Thyroid gland (tissue), 4 donors: ENCODE results near the gene RPL29. TPM values are rescaled to one million over a fixed set of nuclear protein-coding genes. Genes with fewer than 3 reads are reported as not detected.

Experiments used
- DNase-seq, 2 donors: peaks; one replicate each; pipeline ENCODE4 v3.0.0-alpha.2; 2019
- H3K27ac ChIP-seq, 3 donors: fragments of 200-600 bp; sonication (generic); 1 replicate in 2 of 3; 2 replicates in 1 of 3; pipeline ENCODE4 v1.5.1; 2016 to 2019; ENCODE audit warnings: mild to moderate bottlenecking in 1 of 3, moderate library complexity in 1 of 3
- H3K27me3 ChIP-seq: fragments of 200-600 bp; sonication (generic); one replicate; pipeline ENCODE4 v1.5.1; 2019
- H3K36me3 ChIP-seq, 2 donors: fragments of 200-600 bp; sonication (generic); one replicate each; pipeline ENCODE4 v1.5.1; 2016 to 2019
- H3K4me1 ChIP-seq, 2 donors: fragments of 200-600 bp; sonication (generic); one replicate each; pipeline ENCODE4 v1.5.1; 2017 to 2019
- H3K4me3 ChIP-seq, 3 donors: fragments of 200-600 bp; sonication (generic); replicated peaks in 1 of 3; 1 replicate in 2 of 3; 2 replicates in 1 of 3; pipeline ENCODE4 v1.5.1; 2016; ENCODE audit warnings: mild to moderate bottlenecking in 1 of 3
- H3K9me3 ChIP-seq: fragments of 200-600 bp; sonication (generic); one replicate; pipeline ENCODE4 v1.5.1; 2017
- CTCF ChIP-seq, 6 experiments: fragments of 200-600 bp in 3 of 6; fragments of 450-650 bp in 3 of 6; sonication (generic) in 3 of 6; IDR thresholded peaks; one replicate each; pipeline ENCODE4 v1.5.1; 2016 to 2019; ENCODE audit warnings: antibody characterized with exemption in 6 of 6, mild to moderate bottlenecking in 2 of 6, inconsistent platforms in 1 of 6, moderate library complexity in 1 of 6
- POLR2A ChIP-seq, 2 donors: fragments of 450-650 bp; IDR thresholded peaks; one replicate each; pipeline ENCODE4 v1.6.1; 2017; ENCODE audit warnings: antibody characterized with exemption in 2 of 2, mild to moderate bottlenecking in 2 of 2, moderate library complexity in 1 of 2
- WGBS, 2 donors: methylation state at CpG; one replicate each; pipeline ENCODE4 v1.1.5; 2017; 5-methylcytosine and 5-hydroxymethylcytosine counted together
- intact Hi-C: fragments of 100-400 bp; cut with DNase I; formaldehyde crosslinking; loops from one replicate; pipeline ENCODE4 v1.15.1; 2023
- total RNA-seq, 4 donors: library from RNA; depleted of rRNA; stranded (reverse); fragments of >200 nt; gene quantifications; one replicate each; pipeline ENCODE4 v1.2.3, GENCODE V29; 2016

The RPL29 gene
- total RNA-seq, 4 donors from 2014 or later: 826 to 1,348 (median 1,271) TPM

- Histone ChIP-seq H3K27me3 (no peaks in the 10 kb centered on the region), H3K4me1 (peaks cover 7 to 36% of the 10 kb centered on the region in 2 donors), H3K9me3 (no peaks in the 10 kb centered on the region), H3K4me3 (no peak overlapping the region), H3K36me3 (peaks cover 4 to 5% of the 10 kb centered on the region in 2 donors), H3K27ac (no peak overlapping the region)
- intact Hi-C loops: no loop called here
- DNase-seq: no peak
- 81 to 83% methylated on average over 15 of the region's 15 CpGs for WGBS, 2 donors
- TF ChIP-seq CTCF (IDR thresholded peaks at IDR 0.05) (no peak), POLR2A (IDR thresholded peaks at IDR 0.05) (no peak)
Observed at GRCh38 chr3:51988286-51989146, 7.2 kb downstream of the RPL29 start.

- no peak overlapping the region for H3K27ac ChIP-seq
- WGBS, 2 donors: 94 to 99% methylated on average over 7 of the region's 7 CpGs
- DNase-seq: no peak
- no peak overlapping the region for H3K4me3 ChIP-seq
- intact Hi-C loops: no loop called here
- H3K27me3 ChIP-seq: no peaks in the 10 kb centered on the region
- TF ChIP-seq POLR2A (IDR thresholded peaks at IDR 0.05) (no peak), CTCF (IDR thresholded peaks at IDR 0.05) (no peak)
- no peaks in the 10 kb centered on the region for H3K9me3 ChIP-seq
- H3K36me3 ChIP-seq: peaks cover 0 to under 1% of the 10 kb centered on the region in 2 donors
- H3K4me1 ChIP-seq: peaks cover 9 to 34% of the 10 kb centered on the region in 2 donors
Observed at GRCh38 chr3:51987568-51987967, 8.1 kb downstream of the RPL29 start.

- 89% methylated on average over 10 of the region's 12 CpGs for WGBS, 2 donors
- Histone ChIP-seq H3K36me3 (no peaks in the 10 kb centered on the region), H3K4me1 (peaks cover 17 to 32% of the 10 kb centered on the region in 2 donors), H3K9me3 (no peaks in the 10 kb centered on the region), H3K27ac (no peak overlapping the region), H3K4me3 (no peak overlapping the region), H3K27me3 (no peaks in the 10 kb centered on the region)
- TF ChIP-seq CTCF (IDR thresholded peaks at IDR 0.05) (no peak), POLR2A (IDR thresholded peaks at IDR 0.05) (no peak)
- intact Hi-C loops: no loop called here
- DNase-seq: no peak
Observed at GRCh38 chr3:51986010-51986947, 9.4 kb downstream of the RPL29 start.

- TF ChIP-seq CTCF (IDR thresholded peaks at IDR 0.05): no peak
- TF ChIP-seq POLR2A (IDR thresholded peaks at IDR 0.05): no peak
- no peaks in the 10 kb centered on the region for H3K9me3 ChIP-seq
- intact Hi-C loops: no loop called here
- no peak overlapping the region for H3K4me3 ChIP-seq
- H3K36me3 ChIP-seq: no peaks in the 10 kb centered on the region
- H3K27me3 ChIP-seq: no peaks in the 10 kb centered on the region
- H3K4me1 ChIP-seq: peaks cover 17 to 30% of the 10 kb centered on the region in 2 donors
- WGBS, 2 donors: 83 to 92% methylated on average over 2 to 6 of the region's 6 CpGs
- H3K27ac ChIP-seq: no peak overlapping the region
- DNase-seq: no peak
Observed at GRCh38 chr3:51985063-51985462, 10.6 kb downstream of the RPL29 start.
